ENCODE measurements around the gene USH1C. TPM values are rescaled to one million over a fixed set of nuclear protein-coding genes. Genes with fewer than 3 reads are reported as not detected.

Gene USH1C
- total and polyA plus RNA-seq, 2 of the 13 experiments (the other 11 are each of a cell fraction or from before 2014, with no cell fraction given), result not detected

GRCh38 chr11:17473071-17473744 is 71.0 kb downstream of the USH1C start:
- no peaks in the 10 kb centered on the region for H3K4me1 ChIP-seq (ENCODE audit: insufficient read depth, low read length)
- intact Hi-C loops (cut with micrococcal nuclease; ENCODE audit: unreplicated experiment), result loop anchor here (1.0 kb wide), 1 partner anchor 87 kb away; no protein-coding TSS in a partner anchor
- peak; percentile 68 for DNase-seq (ENCODE audit: low spot score)
- no peaks in the 10 kb centered on the region for H3K9me3 ChIP-seq (ENCODE audit: low read length)
- no peak overlapping the region for H2AFZ ChIP-seq (ENCODE audit: low read length)
- FAIRE-seq, result peak; percentile 64
- no peak overlapping the region for H3K9ac ChIP-seq (ENCODE audit: insufficient read depth, low read depth, low read length)
- H3K27me3 ChIP-seq (ENCODE audit: control insufficient read depth in 1 of 2, insufficient read depth in 2 of 2, low read length in 2 of 2), result peaks cover 5 to 39% of the 10 kb centered on the region in 2 experiments
- no peak overlapping the region for H3K4me2 ChIP-seq (ENCODE audit: low read depth, low read length)
- no TSS peak for BruUV-seq (replicated peaks)
- in situ Hi-C loops (cut with HindIII; ENCODE audit: extremely low pct_ligation_motif_present, low pct_unique_long_range_greater_than_20kb), result loop anchor here (5.0 kb wide), 1 partner anchor 91 kb away; no protein-coding TSS in a partner anchor
- WGBS (ENCODE audit: low lambda C conversion rate), result 31% methylated on average over 6 of the region's 6 CpGs
- ChIA-PET CTCF (ENCODE audit: low intra/inter-chr PET ratio, low total read pairs) (interaction anchor here (0.7 to 1.7 kb wide), 2 partner anchors 84 to 89 kb away, joined by 3 to 8 read pairs; partner anchors contain the start of gene KCNJ11), POLR2A (no interaction called here)
- H4K20me1 ChIP-seq (ENCODE audit: insufficient read depth, low read length), result no peaks in the 10 kb centered on the region
- H3K4me3 ChIP-seq (replicated peaks in 1 of 3; ENCODE audit: insufficient read depth in 1 of 3, low read depth in 2 of 3, low read length in 3 of 3), result no peak overlapping the region
- H3K27ac ChIP-seq (ENCODE audit: extremely low read length, insufficient read depth, low read length), result no peak overlapping the region
- peak; percentile 96 for ATAC-seq
- no peaks in the 10 kb centered on the region for H3K79me2 ChIP-seq (ENCODE audit: insufficient read depth, low read length)
- H3K36me3 ChIP-seq (replicated peaks in 1 of 2; ENCODE audit: control insufficient read depth in 1 of 2, insufficient read depth in 2 of 2, low read length in 2 of 2), result no peaks in the 10 kb centered on the region
- TF ChIP-seq HNRNPUL1 (IDR thresholded peaks at IDR 0.05; ENCODE audit: low read depth, low read length) (no peak), TRIM24 (CRISPR knock-in tag; IDR thresholded peaks at IDR 0.05) (no peak), HES4 (CRISPR knock-in tag; IDR thresholded peaks at IDR 0.05; ENCODE audit: borderline replicate concordance) (no peak), MYPOP (CRISPR knock-in tag; IDR thresholded peaks at IDR 0.05) (no peak), BATF2 (CRISPR knock-in tag; IDR thresholded peaks at IDR 0.05) (no peak), ZNF614 (CRISPR knock-in tag; IDR thresholded peaks at IDR 0.05; ENCODE audit: borderline replicate concordance) (no peak), ZNF747 (CRISPR knock-in tag; IDR thresholded peaks at IDR 0.05; ENCODE audit: borderline replicate concordance) (no peak), SUZ12 (IDR thresholded peaks at IDR 0.05; ENCODE audit: low read depth, low read length) (no peak), ZNF282 (IDR thresholded peaks at IDR 0.05; ENCODE audit: partially characterized antibody) (no peak), HOXA9 (CRISPR knock-in tag; IDR thresholded peaks at IDR 0.05; ENCODE audit: borderline replicate concordance) (no peak), ZNF598 (CRISPR knock-in tag; IDR thresholded peaks at IDR 0.05; ENCODE audit: borderline replicate concordance) (no peak), TEAD3 (CRISPR knock-in tag; optimal IDR thresholded peaks at IDR 0.05; ENCODE audit: borderline replicate concordance) (no peak), MLLT10 (CRISPR knock-in tag; IDR thresholded peaks at IDR 0.05) (no peak), ZNF891 (CRISPR knock-in tag; IDR thresholded peaks at IDR 0.05) (no peak), ZNF570 (CRISPR knock-in tag; IDR thresholded peaks at IDR 0.05; ENCODE audit: borderline replicate concordance) (no peak), ZFP36 (IDR thresholded peaks at IDR 0.05; ENCODE audit: borderline replicate concordance, low read depth, low read length, partially characterized antibody) (no peak), ARID3A (IDR thresholded peaks at IDR 0.05; ENCODE audit: low read depth, low read length) (peak; percentile 63), MAFK (conservative IDR thresholded peaks at IDR 0.05 in 1 of 2, IDR thresholded peaks at IDR 0.05 in 1 of 2; ENCODE audit: low read length in 2 of 2) (0 out of 4 replicates have a peak, but pooled peaks have one; percentile 31 to 39), RAD21 (CRISPR knock-in tag; IDR thresholded peaks at IDR 0.05) (peak; percentile 61; the same call in 1 of the 2 replicates), HDAC1 (CRISPR knock-in tag; IDR thresholded peaks at IDR 0.05) (no peak)
